GM12878 (cell line): Measurements from ENCODE around the gene DIP2C.

Experiments
- CBX3 ChIP-seq: fragments of 200-600 bp; sonication (generic); IDR thresholded peaks from 2 replicates; pipeline ENCODE4 v1.6.1; 2016; ENCODE audit warnings: low read depth, borderline replicate concordance
- CTCF ChIP-seq, 3 experiments: IDR thresholded peaks in 2 of 3; conservative IDR thresholded peaks in 1 of 3; 2 replicates each; pipeline ENCODE4 v1.5.1; 2011; ENCODE audit warnings: low read depth in 3 of 3, low read length in 3 of 3, mild to moderate bottlenecking in 3 of 3, control low read depth in 2 of 3, moderate library complexity in 2 of 3, inconsistent platforms in 1 of 3, mixed read lengths in 1 of 3; ENCODE audit not compliant: control insufficient read depth in 2 of 3, insufficient read depth in 1 of 3; ENCODE audit errors: extremely low read depth in 1 of 3
- EP300 ChIP-seq, 2 experiments: fragments of 150-350 bp in 1 of 2; IDR thresholded peaks; 2 replicates each; pipeline ENCODE4 v1.6.1; 2011 to 2012; ENCODE audit warnings: low read depth in 2 of 2, low read length in 2 of 2, borderline replicate concordance in 1 of 2, improper control_type of control experiment in 1 of 2, inconsistent platforms in 1 of 2; ENCODE audit not compliant: control insufficient read depth in 1 of 2
- JUNB ChIP-seq: IDR thresholded peaks from 2 replicates; pipeline ENCODE4 v1.6.1; 2016; ENCODE audit warnings: antibody characterized with exemption, mild to moderate bottlenecking
- NFIC ChIP-seq: IDR thresholded peaks from 2 replicates; pipeline ENCODE4 v1.6.1; 2012; ENCODE audit warnings: low read depth, mild to moderate bottlenecking, inconsistent platforms, low read length, moderate library complexity
- NRF1 ChIP-seq: conservative IDR thresholded peaks from 2 replicates; pipeline ENCODE4 v1.6.1; 2011; ENCODE audit warnings: mild to moderate bottlenecking, low read depth, low read length, improper control_type of control experiment
- POLR2A ChIP-seq: IDR thresholded peaks from 2 replicates; pipeline ENCODE4 v1.6.1; 2011; ENCODE audit warnings: low read depth, mild to moderate bottlenecking, low read length
- POLR2AphosphoS5 ChIP-seq: IDR thresholded peaks from 2 replicates; pipeline ENCODE4 v1.6.1; 2011; ENCODE audit warnings: mild to moderate bottlenecking, low read length, inconsistent platforms
- STAT1 ChIP-seq: fragments of 450-650 bp; conservative IDR thresholded peaks from 2 replicates; pipeline ENCODE4 v1.6.1; 2014; ENCODE audit warnings: antibody characterized with exemption, mild to moderate bottlenecking
- TCF12 ChIP-seq: IDR thresholded peaks from 2 replicates; pipeline ENCODE4 v1.6.1; 2011; ENCODE audit warnings: low read depth, mild to moderate bottlenecking, low read length

GRCh38 chr10:297567-297966, 391.9 kb downstream of the DIP2C start:
- TF ChIP-seq JUNB: no peak
- no peak for TF ChIP-seq CBX3
- no peak for TF ChIP-seq CTCF (IDR thresholded peaks at IDR 0.05 in 2 of 3, conservative IDR thresholded peaks at IDR 0.05 in 1 of 3; ENCODE audit: control insufficient read depth in 2 of 3, extremely low read depth in 1 of 3, insufficient read depth in 1 of 3, low read depth in 3 of 3, low read length in 3 of 3)
- no peak for TF ChIP-seq POLR2AphosphoS5
- TF ChIP-seq NFIC: no peak
- TF ChIP-seq TCF12: no peak
- no peak for TF ChIP-seq NRF1
- TF ChIP-seq EP300 (IDR thresholded peaks at IDR 0.05; ENCODE audit: borderline replicate concordance in 1 of 2, control insufficient read depth in 1 of 2, low read depth in 2 of 2, low read length in 2 of 2): no peak
- TF ChIP-seq STAT1: no peak
- TF ChIP-seq POLR2A: no peak
